Measurements from ENCODE around the gene NT5E.

Gene NT5E

GRCh38 chr6:85464260-85464644, 14.4 kb downstream of the NT5E start (continued):
- TF ChIP-seq ZNF658 (tag by site-specific recombination; IDR thresholded peaks at IDR 0.05) = no peak
- no peak for TF ChIP-seq GLI2 (tag by site-specific recombination; IDR thresholded peaks at IDR 0.05; ENCODE audit: borderline replicate concordance, low read depth)
- no peak for TF ChIP-seq ZNF404 (tag by site-specific recombination; IDR thresholded peaks at IDR 0.05)
- TF ChIP-seq SETDB1 (IDR thresholded peaks at IDR 0.05; ENCODE audit: insufficient read length, low read length) = no peak
- TF ChIP-seq ZNF610 (tag by site-specific recombination; IDR thresholded peaks at IDR 0.05; ENCODE audit: borderline replicate concordance) = no peak
- no peak for TF ChIP-seq ZXDB (tag by site-specific recombination; IDR thresholded peaks at IDR 0.05)
- TF ChIP-seq ZNF416 (tag by site-specific recombination; IDR thresholded peaks at IDR 0.05) = no peak
- peak; percentile 81 for TF ChIP-seq ZNF660 (tag by site-specific recombination; IDR thresholded peaks at IDR 0.05)
- no peak for TF ChIP-seq ZNF341 (tag by site-specific recombination; IDR thresholded peaks at IDR 0.05; ENCODE audit: low read depth)
- no peak for TF ChIP-seq ZNF701 (tag by site-specific recombination; IDR thresholded peaks at IDR 0.05)
- TF ChIP-seq, protein P1, sequence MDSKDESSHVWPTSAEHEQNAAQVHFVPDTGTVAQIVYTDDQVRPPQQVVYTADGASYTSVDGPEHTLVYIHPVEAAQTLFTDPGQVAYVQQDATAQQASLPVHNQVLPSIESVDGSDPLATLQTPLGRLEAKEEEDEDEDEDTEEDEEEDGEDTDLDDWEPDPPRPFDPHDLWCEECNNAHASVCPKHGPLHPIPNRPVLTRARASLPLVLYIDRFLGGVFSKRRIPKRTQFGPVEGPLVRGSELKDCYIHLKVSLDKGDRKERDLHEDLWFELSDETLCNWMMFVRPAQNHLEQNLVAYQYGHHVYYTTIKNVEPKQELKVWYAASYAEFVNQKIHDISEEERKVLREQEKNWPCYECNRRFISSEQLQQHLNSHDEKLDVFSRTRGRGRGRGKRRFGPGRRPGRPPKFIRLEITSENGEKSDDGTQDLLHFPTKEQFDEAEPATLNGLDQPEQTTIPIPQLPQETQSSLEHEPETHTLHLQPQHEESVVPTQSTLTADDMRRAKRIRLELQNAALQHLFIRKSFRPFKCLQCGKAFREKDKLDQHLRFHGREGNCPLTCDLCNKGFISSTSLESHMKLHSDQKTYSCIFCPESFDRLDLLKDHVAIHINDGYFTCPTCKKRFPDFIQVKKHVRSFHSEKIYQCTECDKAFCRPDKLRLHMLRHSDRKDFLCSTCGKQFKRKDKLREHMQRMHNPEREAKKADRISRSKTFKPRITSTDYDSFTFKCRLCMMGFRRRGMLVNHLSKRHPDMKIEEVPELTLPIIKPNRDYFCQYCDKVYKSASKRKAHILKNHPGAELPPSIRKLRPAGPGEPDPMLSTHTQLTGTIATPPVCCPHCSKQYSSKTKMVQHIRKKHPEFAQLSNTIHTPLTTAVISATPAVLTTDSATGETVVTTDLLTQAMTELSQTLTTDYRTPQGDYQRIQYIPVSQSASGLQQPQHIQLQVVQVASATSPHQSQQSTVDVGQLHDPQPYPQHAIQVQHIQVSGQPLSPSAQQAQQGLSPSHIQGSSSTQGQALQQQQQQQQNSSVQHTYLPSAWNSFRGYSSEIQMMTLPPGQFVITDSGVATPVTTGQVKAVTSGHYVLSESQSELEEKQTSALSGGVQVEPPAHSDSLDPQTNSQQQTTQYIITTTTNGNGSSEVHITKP (tag by site-specific recombination; IDR thresholded peaks at IDR 0.05) = no peak
- TF ChIP-seq ZNF184 (tag by site-specific recombination; IDR thresholded peaks at IDR 0.05) = 0 out of 2 replicates have a peak, but pooled peaks have one; percentile 57
- no peak for TF ChIP-seq ZBTB6 (tag by site-specific recombination; IDR thresholded peaks at IDR 0.05)
- no peak for TF ChIP-seq BCL11B (tag by site-specific recombination; IDR thresholded peaks at IDR 0.05; ENCODE audit: low read depth)
- TF ChIP-seq GFI1B (tag by site-specific recombination; IDR thresholded peaks at IDR 0.05) = peak; percentile 29; the same call in 1 of the 2 replicates

- CTCF ChIA-PET = interaction anchor here (0.8 to 1.4 kb wide), 4 partner anchors 13 to 72 kb away, joined by 3 to 8 read pairs (median 4); no protein-coding TSS in a partner anchor
- Histone ChIP-seq H3K4me3 (ENCODE audit: low read depth, low read length) (no peak overlapping the region), H3K27ac (ENCODE audit: extremely low read depth, low read depth, low read length) (no peak overlapping the region)
- TF ChIP-seq, protein P2, sequence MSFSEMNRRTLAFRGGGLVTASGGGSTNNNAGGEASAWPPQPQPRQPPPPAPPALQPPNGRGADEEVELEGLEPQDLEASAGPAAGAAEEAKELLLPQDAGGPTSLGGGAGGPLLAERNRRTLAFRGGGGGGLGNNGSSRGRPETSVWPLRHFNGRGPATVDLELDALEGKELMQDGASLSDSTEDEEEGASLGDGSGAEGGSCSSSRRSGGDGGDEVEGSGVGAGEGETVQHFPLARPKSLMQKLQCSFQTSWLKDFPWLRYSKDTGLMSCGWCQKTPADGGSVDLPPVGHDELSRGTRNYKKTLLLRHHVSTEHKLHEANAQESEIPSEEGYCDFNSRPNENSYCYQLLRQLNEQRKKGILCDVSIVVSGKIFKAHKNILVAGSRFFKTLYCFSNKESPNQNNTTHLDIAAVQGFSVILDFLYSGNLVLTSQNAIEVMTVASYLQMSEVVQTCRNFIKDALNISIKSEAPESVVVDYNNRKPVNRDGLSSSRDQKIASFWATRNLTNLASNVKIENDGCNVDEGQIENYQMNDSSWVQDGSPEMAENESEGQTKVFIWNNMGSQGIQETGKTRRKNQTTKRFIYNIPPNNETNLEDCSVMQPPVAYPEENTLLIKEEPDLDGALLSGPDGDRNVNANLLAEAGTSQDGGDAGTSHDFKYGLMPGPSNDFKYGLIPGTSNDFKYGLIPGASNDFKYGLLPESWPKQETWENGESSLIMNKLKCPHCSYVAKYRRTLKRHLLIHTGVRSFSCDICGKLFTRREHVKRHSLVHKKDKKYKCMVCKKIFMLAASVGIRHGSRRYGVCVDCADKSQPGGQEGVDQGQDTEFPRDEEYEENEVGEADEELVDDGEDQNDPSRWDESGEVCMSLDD (tag by site-specific recombination; IDR thresholded peaks at IDR 0.05) = no peak
- TF ChIP-seq, protein P3, sequence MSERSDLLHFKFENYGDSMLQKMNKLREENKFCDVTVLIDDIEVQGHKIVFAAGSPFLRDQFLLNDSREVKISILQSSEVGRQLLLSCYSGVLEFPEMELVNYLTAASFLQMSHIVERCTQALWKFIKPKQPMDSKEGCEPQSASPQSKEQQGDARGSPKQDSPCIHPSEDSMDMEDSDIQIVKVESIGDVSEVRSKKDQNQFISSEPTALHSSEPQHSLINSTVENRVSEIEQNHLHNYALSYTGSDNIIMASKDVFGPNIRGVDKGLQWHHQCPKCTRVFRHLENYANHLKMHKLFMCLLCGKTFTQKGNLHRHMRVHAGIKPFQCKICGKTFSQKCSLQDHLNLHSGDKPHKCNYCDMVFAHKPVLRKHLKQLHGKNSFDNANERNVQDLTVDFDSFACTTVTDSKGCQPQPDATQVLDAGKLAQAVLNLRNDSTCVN (tag by site-specific recombination; optimal IDR thresholded peaks at IDR 0.05) = no peak
- 0 out of 2 replicates have a peak, but pooled peaks have one; percentile 20 for TF ChIP-seq ZNF629 (tag by site-specific recombination; IDR thresholded peaks at IDR 0.05)
- TF ChIP-seq ZNF37A (tag by site-specific recombination; IDR thresholded peaks at IDR 0.05) = no peak
- no peak for TF ChIP-seq ZNF19 (tag by site-specific recombination; IDR thresholded peaks at IDR 0.05; ENCODE audit: low read depth)
- TF ChIP-seq ZNF837 (tag by site-specific recombination; IDR thresholded peaks at IDR 0.05) = no peak
- no peak for TF ChIP-seq ZNF148 (tag by site-specific recombination; IDR thresholded peaks at IDR 0.05; ENCODE audit: borderline replicate concordance)
- TF ChIP-seq ZNF362 (tag by site-specific recombination; IDR thresholded peaks at IDR 0.05) = no peak
- TF ChIP-seq ZBTB7A (tag by site-specific recombination; IDR thresholded peaks at IDR 0.05; ENCODE audit: low read depth) = no peak
- TF ChIP-seq ZNF10 (tag by site-specific recombination; IDR thresholded peaks at IDR 0.05) = no peak
Observed at GRCh38 chr6:85464722-85465150, 14.9 kb downstream of the NT5E start.

More at GRCh38 chr6:85464722-85465150, 14.9 kb downstream of the NT5E start:
- POLR2A ChIA-PET = no interaction called here
- Histone ChIP-seq H3K36me3 (ENCODE audit: control insufficient read depth in 2 of 2, insufficient read depth in 1 of 2, low read length in 2 of 2) (no peaks in the 10 kb centered on the region), H3K4me1 (ENCODE audit: control insufficient read depth, insufficient read depth, low read length) (0 out of 2 replicates have a peak, but pooled peaks cover under 1% of the 10 kb centered on the region), H3K9me3 (ENCODE audit: control insufficient read depth, insufficient read depth, low read depth, low read length) (no peaks in the 10 kb centered on the region)
